Activated naive CD4-positive, alpha-beta T cell (primary cell): ENCODE results near the gene PARD3B.

Source experiments
- DNase-seq, 4 experiments: peaks; one replicate each; lab custom pipeline; 2025; lab: John Stamatoyannopoulos, UW

The PARD3B gene

GRCh38 chr2:204696124-204696523 is 150.8 kb downstream of the PARD3B start:
- DNase-seq = no peak

GRCh38 chr2:204705243-204705932 is 160.1 kb downstream of the PARD3B start:
- no peak for DNase-seq

GRCh38 chr2:204706939-204707338 is 161.7 kb downstream of the PARD3B start:
- DNase-seq = no peak

GRCh38 chr2:204713211-204713610 is 167.9 kb downstream of the PARD3B start:
- no peak for DNase-seq

GRCh38 chr2:204715361-204715760 is 170.1 kb downstream of the PARD3B start:
- no peak for DNase-seq

GRCh38 chr2:204717591-204717990 is 172.3 kb downstream of the PARD3B start:
- no peak for DNase-seq

- no peak for DNase-seq
Observed at GRCh38 chr2:204718607-204719006, 173.3 kb downstream of the PARD3B start.

GRCh38 chr2:204720874-204721273 is 175.6 kb downstream of the PARD3B start:
- DNase-seq = no peak

- DNase-seq = no peak
Observed at GRCh38 chr2:204722207-204722606, 176.9 kb downstream of the PARD3B start.

GRCh38 chr2:204722691-204723090 is 177.4 kb downstream of the PARD3B start:
- DNase-seq = no peak

- DNase-seq = no peak
Observed at GRCh38 chr2:204725693-204726360, 180.6 kb downstream of the PARD3B start.

- DNase-seq = no peak
Observed at GRCh38 chr2:204726831-204727230, 181.6 kb downstream of the PARD3B start.

- DNase-seq = no peak
Observed at GRCh38 chr2:204727368-204727767, 182.1 kb downstream of the PARD3B start.

- no peak for DNase-seq
Observed at GRCh38 chr2:204730603-204731002, 185.3 kb downstream of the PARD3B start.

GRCh38 chr2:204732019-204732418 is 186.7 kb downstream of the PARD3B start:
- DNase-seq = no peak

GRCh38 chr2:204737296-204737695 is 192.0 kb downstream of the PARD3B start:
- no peak for DNase-seq

GRCh38 chr2:204738721-204739120 is 193.4 kb downstream of the PARD3B start:
- DNase-seq = no peak

GRCh38 chr2:204743393-204743960 is 198.2 kb downstream of the PARD3B start:
- no peak for DNase-seq

- DNase-seq = no peak
Observed at GRCh38 chr2:204744506-204744905, 199.2 kb downstream of the PARD3B start.

- no peak for DNase-seq
Observed at GRCh38 chr2:204748286-204748685, 203.0 kb downstream of the PARD3B start.

- no peak for DNase-seq
Observed at GRCh38 chr2:204749319-204749718, 204.0 kb downstream of the PARD3B start.

- DNase-seq = no peak
Observed at GRCh38 chr2:204750389-204750788, 205.1 kb downstream of the PARD3B start.

- no peak for DNase-seq
Observed at GRCh38 chr2:204751472-204751871, 206.2 kb downstream of the PARD3B start.
